GM12878 (cell line): ENCODE results near the gene RIN1. TPM values are rescaled to one million over a fixed set of nuclear protein-coding genes. Genes with fewer than 3 reads are reported as not detected.

Experiments
- ATAC-seq: fragments of 200-7000 bp; cut with Tn5 transposase; 3 replicates; pipeline ENCODE4 v1.9.1; 2020; ENCODE audit warnings: mild to moderate bottlenecking, moderate library complexity
- BruUV-seq: library from RNA; stranded (reverse); fragments of 400-500 nt; replicated peaks from 2 replicates; lab custom pipeline; 2021; lab: Mats Ljungman, UMichigan
- CTCF ChIA-PET: fragments of 300-600 bp; sonication (Branson Sonifier 250); formaldehyde crosslinking; extraction: SDS; loops from one replicate; lab custom pipeline; 2021; ENCODE audit warnings: inconsistent platforms; lab: Yijun Ruan, JAX
- POLR2A ChIA-PET: fragments of 350-600 bp; formaldehyde crosslinking; extraction: SDS; loops from one replicate; lab custom pipeline; 2021; ENCODE audit warnings: inconsistent platforms; lab: Charles Lee
- RAD21 ChIA-PET: fragments of 300-600 bp; sonication (Branson Sonifier 250); formaldehyde crosslinking; loops from one replicate; lab custom pipeline; 2023; ENCODE audit warnings: antibody characterized with exemption; ENCODE audit not compliant: unreplicated experiment; lab: Charles Lee
- SMC1A ChIA-PET: fragments of 300-600 bp; sonication (Branson Sonifier 250); formaldehyde crosslinking; loops from one replicate; lab custom pipeline; 2023; ENCODE audit not compliant: unreplicated experiment, uncharacterized antibody; lab: Charles Lee
- DNase-seq: peaks from one replicate; pipeline ENCODE4 v3.0.0-alpha.2; 2011; ENCODE audit warnings: low read depth, low spot score
- FAIRE-seq: peaks from 3 replicates; lab custom pipeline; 2011; peaks lifted over from hg19 to GRCh38; lab: Jason Lieb, UNC
- H2AFZ ChIP-seq: 2 replicates; pipeline ENCODE4 v1.6.0; 2011; ENCODE audit warnings: low read depth, low read length, control low read depth; ENCODE audit not compliant: control insufficient read depth
- H3K27ac ChIP-seq: 2 replicates; pipeline ENCODE4 v1.5.1; 2011; ENCODE audit warnings: control low read depth; ENCODE audit not compliant: control insufficient read depth, insufficient read depth
- H3K27me3 ChIP-seq, 2 experiments: replicated peaks in 1 of 2; 2 replicates each; pipeline versions ENCODE4 v1.6.0 to v1.6.1; 2011; ENCODE audit warnings: low read length in 1 of 2; ENCODE audit not compliant: control insufficient read depth in 2 of 2, insufficient read depth in 2 of 2
- H3K36me3 ChIP-seq, 2 experiments: 2 replicates each; pipeline ENCODE4 v1.5.1; 2011; ENCODE audit warnings: low read length in 1 of 2; ENCODE audit not compliant: control insufficient read depth in 2 of 2, insufficient read depth in 2 of 2
- H3K4me1 ChIP-seq: 2 replicates; pipeline ENCODE4 v1.6.1; 2011; ENCODE audit warnings: mild to moderate bottlenecking, low read length, moderate library complexity, mixed read lengths; ENCODE audit not compliant: control insufficient read depth, insufficient read depth
- H3K4me2 ChIP-seq: 2 replicates; pipeline ENCODE4 v1.6.0; 2011; ENCODE audit warnings: control low read depth; ENCODE audit not compliant: control insufficient read depth, insufficient read depth
- H3K4me3 ChIP-seq: fragments of 200-600 bp; sonication (generic); 2 replicates; pipeline ENCODE4 v1.5.1; 2016
- H3K79me2 ChIP-seq: 2 replicates; pipeline ENCODE4 v1.6.0; 2011; ENCODE audit warnings: low read length; ENCODE audit not compliant: control insufficient read depth, insufficient read depth
- H3K9ac ChIP-seq: 2 replicates; pipeline ENCODE4 v1.8.0; 2011; ENCODE audit warnings: low read length, control low read depth, mixed read lengths; ENCODE audit not compliant: control insufficient read depth, insufficient read depth
- H3K9me3 ChIP-seq: replicated peaks from 3 replicates; pipeline ENCODE4 v1.5.1; 2011; ENCODE audit warnings: mild to moderate bottlenecking, low read length; ENCODE audit not compliant: control insufficient read depth, insufficient read depth
- H4K20me1 ChIP-seq: 2 replicates; pipeline ENCODE4 v1.6.0; 2011; ENCODE audit not compliant: control insufficient read depth, insufficient read depth
- BRCA1 ChIP-seq: IDR thresholded peaks from 2 replicates; pipeline ENCODE4 v1.6.1; 2011; ENCODE audit warnings: low read depth, low read length, improper control_type of control experiment
- HDAC2 ChIP-seq: fragments of 200-600 bp; sonication (generic); IDR thresholded peaks from 2 replicates; pipeline ENCODE4 v1.6.1; 2017
- HDAC6 ChIP-seq: fragments of 200-600 bp; sonication (generic); IDR thresholded peaks from one replicate; pipeline ENCODE4 v1.8.0; 2017; ENCODE audit warnings: antibody characterized with exemption; ENCODE audit not compliant: unreplicated experiment
- IKZF1 ChIP-seq: fragments of 450-650 bp; conservative IDR thresholded peaks from 2 replicates; pipeline ENCODE4 v1.6.1; 2017; ENCODE audit warnings: antibody characterized with exemption, mild to moderate bottlenecking
- NRF1 ChIP-seq: conservative IDR thresholded peaks from 2 replicates; pipeline ENCODE4 v1.6.1; 2011; ENCODE audit warnings: mild to moderate bottlenecking, low read depth, low read length, improper control_type of control experiment
- PML ChIP-seq: IDR thresholded peaks from 2 replicates; pipeline ENCODE4 v1.6.1; 2012; ENCODE audit warnings: low read length, inconsistent platforms
- POLR2A ChIP-seq: IDR thresholded peaks from 2 replicates; pipeline ENCODE4 v1.6.1; 2011; ENCODE audit warnings: low read depth, mild to moderate bottlenecking, low read length
- RAD51 ChIP-seq: fragments of 450-650 bp; IDR thresholded peaks from 2 replicates; pipeline ENCODE4 v1.6.1; 2016; ENCODE audit warnings: moderate library complexity, mild to moderate bottlenecking, inconsistent platforms
- RELA ChIP-seq: fragments of 450-650 bp; IDR thresholded peaks from 2 replicates; pipeline ENCODE4 v1.8.0; 2014; ENCODE audit warnings: borderline replicate concordance; ENCODE audit not compliant: partially characterized antibody
- SMAD5 ChIP-seq: IDR thresholded peaks from 2 replicates; pipeline ENCODE4 v1.6.1; 2016; ENCODE audit warnings: antibody characterized with exemption, low read depth
- TARDBP ChIP-seq: IDR thresholded peaks from 2 replicates; pipeline ENCODE4 v1.6.1; 2016; ENCODE audit warnings: borderline replicate concordance
- TBL1XR1 ChIP-seq: IDR thresholded peaks from 2 replicates; pipeline ENCODE4 v1.6.1; 2012; ENCODE audit warnings: low read depth, low read length, improper control_type of control experiment
- ZBED1 ChIP-seq: IDR thresholded peaks from 2 replicates; pipeline ENCODE4 v1.6.1; 2016; ENCODE audit warnings: borderline replicate concordance
- WGBS: methylation state at CpG from one replicate; pipeline ENCODE4 v1.1.6; 2016; ENCODE audit warnings: low lambda C conversion rate; ENCODE audit not compliant: insufficient replicate concordance, insufficient coverage; ENCODE audit errors: missing lambda C conversion rate; 5-methylcytosine and 5-hydroxymethylcytosine counted together
- in situ Hi-C: fragments of 300-500 bp; cut with MboI; formaldehyde crosslinking; loops from 9 replicates; pipeline ENCODE4 v1.14.3; 2018; ENCODE audit warnings: mixed read lengths
- intact Hi-C: fragments of 100-400 bp; cut with micrococcal nuclease; formaldehyde crosslinking; loops from one replicate; pipeline ENCODE4 v1.14.2; 2022; ENCODE audit not compliant: unreplicated experiment
- polyA plus RNA-seq, 11 experiments: library from polyadenylated mRNA; depleted of rRNA in 4 of 11; unstranded in 6 of 11; stranded (reverse) in 5 of 11; fragments of >200 nt; fragmentation: Nextera tagmentation in 4 of 11; fragmentation: Illumina TruSeq in 1 of 11; extraction: Ambion mirVana in 4 of 11; extraction: Trizol in 1 of 11; gene quantifications; 1 replicate in 1 of 11; 2 replicates in 10 of 11; pipeline versions ENCODE4 v1.2.1 to v1.2.3, GENCODE V29; 2011 to 2016; ENCODE audit warnings: inconsistent platforms in 2 of 11, missing spikeins in 2 of 11, low read depth in 1 of 11
- total RNA-seq, 4 experiments: library from RNA; depleted of rRNA in 3 of 4; stranded (reverse); fragments of >200 nt in 3 of 4; fragmentation: Illumina TruSeq in 1 of 4; extraction: Trizol in 1 of 4; gene quantifications; 2 replicates each; pipeline versions ENCODE4 v1.2.1 to v1.2.3, GENCODE V29; 2013 to 2021
- TF ChIP-seq, protein P1 (sequence below): fragments of 450-650 bp; formaldehyde crosslinking; IDR thresholded peaks from 2 replicates; pipeline ENCODE4 v1.4.0; 2020; ENCODE audit warnings: mild to moderate bottlenecking, moderate library complexity
- TF ChIP-seq, protein P2 (sequence below): fragments of 450-650 bp; IDR thresholded peaks from 2 replicates; pipeline ENCODE4 v1.6.1; 2017; ENCODE audit warnings: mild to moderate bottlenecking, low read depth, inconsistent platforms; ENCODE audit not compliant: poor library complexity, severe bottlenecking

Gene RIN1
- total and polyA plus RNA-seq, 10 of the 15 experiments (the other 5 are each of a cell fraction or from before 2014, with no cell fraction given): 0.04 to 0.69 (median 0.22) TPM; not detected in 1

DNA sequence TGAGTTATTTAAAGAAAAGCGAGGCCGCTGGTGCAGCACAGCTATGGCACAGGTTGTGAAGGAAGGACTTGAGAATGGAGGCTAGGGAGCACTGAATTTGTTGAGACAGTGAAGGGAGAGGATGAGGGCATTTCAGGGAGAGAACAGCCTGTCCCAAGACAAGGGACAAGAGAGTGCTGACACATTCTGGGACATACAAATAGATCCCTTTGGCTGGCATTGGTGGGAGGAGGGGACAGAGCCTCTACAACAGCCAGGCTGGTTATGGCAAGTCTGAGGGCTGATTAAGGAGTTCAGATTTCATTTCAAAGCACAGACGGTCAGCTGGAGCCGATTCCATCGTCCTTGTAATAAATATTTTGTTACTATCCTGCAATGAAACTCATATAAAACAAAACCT, 37.0 kb upstream of the RIN1 start:
- RAD21 ChIA-PET: interaction anchor here (1.1 kb wide), 1 partner anchor 62 kb away, joined by 3 read pairs; no protein-coding TSS in a partner anchor
- POLR2A ChIA-PET: interaction anchor here (0.5 to 1.3 kb wide), 3 partner anchors 17 to 265 kb away, joined by 3 to 4 read pairs (median 3); partner anchors contain the start of genes PELI3 and RBM4
- Histone ChIP-seq H3K27ac (no peak overlapping the region), H3K4me2 (no peak overlapping the region), H3K27me3 (no peaks in the 10 kb centered on the region; a peak in 1 of 4 replicates), H3K9ac (no peak overlapping the region), H4K20me1 (no peaks in the 10 kb centered on the region), H2AFZ (no peak overlapping the region), H3K4me3 (no peak overlapping the region), H3K9me3 (no peaks in the 10 kb centered on the region), H3K4me1 (peaks cover 4% of the 10 kb centered on the region; the same call in 1 of the 2 replicates)
- BruUV-seq: no TSS peak
- peak; percentile 7 for FAIRE-seq
- SMC1A ChIA-PET: interaction anchor here (1.6 to 1.9 kb wide), 2 partner anchors 13 to 16 kb away, joined by 6 to 9 read pairs; no protein-coding TSS in a partner anchor
- intact Hi-C loops: no loop called here
- in situ Hi-C loops: no loop called here
- WGBS: 94% methylated on average over 5 of the region's 5 CpGs
- ATAC-seq: no peak
- no peak for DNase-seq
- CTCF ChIA-PET: interaction anchor here (0.7 to 4.6 kb wide), 4 partner anchors 12 to 324 kb away, joined by 4 to 42 read pairs (median 10); no protein-coding TSS in a partner anchor
- no peak for TF ChIP-seq RAD51
- TF ChIP-seq BRCA1: no peak
- TF ChIP-seq RELA: no peak
- TF ChIP-seq NRF1: no peak
- TF ChIP-seq TBL1XR1: no peak
- TF ChIP-seq HDAC6: no peak
- TF ChIP-seq, protein P1, sequence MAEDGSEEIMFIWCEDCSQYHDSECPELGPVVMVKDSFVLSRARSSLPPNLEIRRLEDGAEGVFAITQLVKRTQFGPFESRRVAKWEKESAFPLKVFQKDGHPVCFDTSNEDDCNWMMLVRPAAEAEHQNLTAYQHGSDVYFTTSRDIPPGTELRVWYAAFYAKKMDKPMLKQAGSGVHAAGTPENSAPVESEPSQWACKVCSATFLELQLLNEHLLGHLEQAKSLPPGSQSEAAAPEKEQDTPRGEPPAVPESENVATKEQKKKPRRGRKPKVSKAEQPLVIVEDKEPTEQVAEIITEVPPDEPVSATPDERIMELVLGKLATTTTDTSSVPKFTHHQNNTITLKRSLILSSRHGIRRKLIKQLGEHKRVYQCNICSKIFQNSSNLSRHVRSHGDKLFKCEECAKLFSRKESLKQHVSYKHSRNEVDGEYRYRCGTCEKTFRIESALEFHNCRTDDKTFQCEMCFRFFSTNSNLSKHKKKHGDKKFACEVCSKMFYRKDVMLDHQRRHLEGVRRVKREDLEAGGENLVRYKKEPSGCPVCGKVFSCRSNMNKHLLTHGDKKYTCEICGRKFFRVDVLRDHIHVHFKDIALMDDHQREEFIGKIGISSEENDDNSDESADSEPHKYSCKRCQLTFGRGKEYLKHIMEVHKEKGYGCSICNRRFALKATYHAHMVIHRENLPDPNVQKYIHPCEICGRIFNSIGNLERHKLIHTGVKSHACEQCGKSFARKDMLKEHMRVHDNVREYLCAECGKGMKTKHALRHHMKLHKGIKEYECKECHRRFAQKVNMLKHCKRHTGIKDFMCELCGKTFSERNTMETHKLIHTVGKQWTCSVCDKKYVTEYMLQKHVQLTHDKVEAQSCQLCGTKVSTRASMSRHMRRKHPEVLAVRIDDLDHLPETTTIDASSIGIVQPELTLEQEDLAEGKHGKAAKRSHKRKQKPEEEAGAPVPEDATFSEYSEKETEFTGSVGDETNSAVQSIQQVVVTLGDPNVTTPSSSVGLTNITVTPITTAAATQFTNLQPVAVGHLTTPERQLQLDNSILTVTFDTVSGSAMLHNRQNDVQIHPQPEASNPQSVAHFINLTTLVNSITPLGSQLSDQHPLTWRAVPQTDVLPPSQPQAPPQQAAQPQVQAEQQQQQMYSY (CRISPR knock-in tag): no peak
- no peak for TF ChIP-seq PML
- TF ChIP-seq TARDBP: no peak
- TF ChIP-seq IKZF1: no peak
- TF ChIP-seq POLR2A: no peak
- TF ChIP-seq, protein P2, sequence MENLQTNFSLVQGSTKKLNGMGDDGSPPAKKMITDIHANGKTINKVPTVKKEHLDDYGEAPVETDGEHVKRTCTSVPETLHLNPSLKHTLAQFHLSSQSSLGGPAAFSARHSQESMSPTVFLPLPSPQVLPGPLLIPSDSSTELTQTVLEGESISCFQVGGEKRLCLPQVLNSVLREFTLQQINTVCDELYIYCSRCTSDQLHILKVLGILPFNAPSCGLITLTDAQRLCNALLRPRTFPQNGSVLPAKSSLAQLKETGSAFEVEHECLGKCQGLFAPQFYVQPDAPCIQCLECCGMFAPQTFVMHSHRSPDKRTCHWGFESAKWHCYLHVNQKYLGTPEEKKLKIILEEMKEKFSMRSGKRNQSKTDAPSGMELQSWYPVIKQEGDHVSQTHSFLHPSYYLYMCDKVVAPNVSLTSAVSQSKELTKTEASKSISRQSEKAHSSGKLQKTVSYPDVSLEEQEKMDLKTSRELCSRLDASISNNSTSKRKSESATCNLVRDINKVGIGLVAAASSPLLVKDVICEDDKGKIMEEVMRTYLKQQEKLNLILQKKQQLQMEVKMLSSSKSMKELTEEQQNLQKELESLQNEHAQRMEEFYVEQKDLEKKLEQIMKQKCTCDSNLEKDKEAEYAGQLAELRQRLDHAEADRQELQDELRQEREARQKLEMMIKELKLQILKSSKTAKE: no peak
- TF ChIP-seq ZBED1: no peak
- no peak for TF ChIP-seq SMAD5
- no peak for TF ChIP-seq HDAC2
- TF ChIP-seq, all 136 proteins: peak for 0
- no peaks in the 10 kb centered on the region; a peak in 2 of 4 replicates for H3K36me3 ChIP-seq
- no peaks in the 10 kb centered on the region; the same call in none of the 2 replicates for H3K79me2 ChIP-seq
